GM12872 (cell line): ENCODE measurements around the gene PTP4A2.

Source experiments
- CTCF ChIP-seq: IDR thresholded peaks from 3 replicates; pipeline ENCODE4 v1.5.1; 2011; ENCODE audit warnings: low read depth, mild to moderate bottlenecking, low read length, moderate library complexity; ENCODE audit not compliant: insufficient read depth

The PTP4A2 gene

GRCh38 chr1:31904339-31905092 is 33.7 kb downstream of the PTP4A2 start:
- TF ChIP-seq CTCF = no peak

- no peak for TF ChIP-seq CTCF
Measured at GRCh38 chr1:31902510-31902860, 35.7 kb downstream of the PTP4A2 start.

GRCh38 chr1:31901838-31902509 is 36.2 kb downstream of the PTP4A2 start:
- no peak for TF ChIP-seq CTCF

- no peak for TF ChIP-seq CTCF
Measured at GRCh38 chr1:31900790-31901189, 37.4 kb downstream of the PTP4A2 start.

GRCh38 chr1:31897526-31898100 is 40.6 kb downstream of the PTP4A2 start:
- TF ChIP-seq CTCF = no peak

- TF ChIP-seq CTCF = no peak
Measured at GRCh38 chr1:31891280-31891679, 46.9 kb downstream of the PTP4A2 start.

- TF ChIP-seq CTCF = no peak
Measured at GRCh38 chr1:31888291-31888690, 49.9 kb downstream of the PTP4A2 start.
